ENCODE measurements around the gene HLA-DMB.

DNA sequence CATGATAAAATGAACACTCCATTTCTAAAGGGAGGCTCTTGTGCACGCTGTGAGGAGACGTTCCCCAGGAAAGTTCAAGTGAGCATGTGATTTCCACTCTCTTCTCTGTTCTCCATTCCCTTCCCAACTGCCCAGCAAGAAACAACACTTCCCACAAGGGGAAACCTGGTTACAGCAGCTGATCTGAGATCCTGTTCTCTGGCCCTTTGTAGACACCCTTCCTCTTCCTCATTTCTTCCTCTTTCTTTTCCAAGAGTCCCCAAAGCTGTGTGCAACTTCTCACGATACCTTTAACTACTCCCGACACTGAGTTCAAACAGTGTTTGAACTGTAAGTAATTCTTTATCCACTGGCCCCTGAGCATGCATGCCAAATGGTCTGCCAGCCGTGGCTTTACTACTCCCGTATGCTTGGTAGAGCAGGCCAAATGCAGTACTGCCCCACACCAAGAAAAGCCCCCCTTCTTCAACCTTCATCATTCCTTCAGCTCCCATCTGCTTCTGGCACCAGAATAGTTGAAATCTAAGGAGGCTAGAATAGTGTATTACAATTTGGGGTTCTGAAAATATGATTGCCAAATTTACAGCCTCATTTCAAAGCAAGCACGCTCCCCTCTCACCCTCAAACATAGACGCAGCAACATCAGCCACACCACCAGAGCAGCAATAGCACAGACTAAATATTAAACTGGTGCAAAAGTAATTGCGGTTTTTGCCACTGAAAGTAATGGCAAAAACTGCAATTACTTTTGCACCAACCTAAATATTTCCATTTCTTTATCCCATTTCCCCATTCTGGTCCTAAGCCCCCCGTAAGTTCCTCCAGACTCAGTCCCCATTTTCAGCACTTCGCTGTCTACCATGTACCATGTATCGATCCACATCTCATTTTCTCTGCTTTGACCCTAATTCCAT lies 4.3 kb downstream of the HLA-DMB start:
- TF ChIP-seq, protein P1, sequence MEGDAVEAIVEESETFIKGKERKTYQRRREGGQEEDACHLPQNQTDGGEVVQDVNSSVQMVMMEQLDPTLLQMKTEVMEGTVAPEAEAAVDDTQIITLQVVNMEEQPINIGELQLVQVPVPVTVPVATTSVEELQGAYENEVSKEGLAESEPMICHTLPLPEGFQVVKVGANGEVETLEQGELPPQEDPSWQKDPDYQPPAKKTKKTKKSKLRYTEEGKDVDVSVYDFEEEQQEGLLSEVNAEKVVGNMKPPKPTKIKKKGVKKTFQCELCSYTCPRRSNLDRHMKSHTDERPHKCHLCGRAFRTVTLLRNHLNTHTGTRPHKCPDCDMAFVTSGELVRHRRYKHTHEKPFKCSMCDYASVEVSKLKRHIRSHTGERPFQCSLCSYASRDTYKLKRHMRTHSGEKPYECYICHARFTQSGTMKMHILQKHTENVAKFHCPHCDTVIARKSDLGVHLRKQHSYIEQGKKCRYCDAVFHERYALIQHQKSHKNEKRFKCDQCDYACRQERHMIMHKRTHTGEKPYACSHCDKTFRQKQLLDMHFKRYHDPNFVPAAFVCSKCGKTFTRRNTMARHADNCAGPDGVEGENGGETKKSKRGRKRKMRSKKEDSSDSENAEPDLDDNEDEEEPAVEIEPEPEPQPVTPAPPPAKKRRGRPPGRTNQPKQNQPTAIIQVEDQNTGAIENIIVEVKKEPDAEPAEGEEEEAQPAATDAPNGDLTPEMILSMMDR (IDR thresholded peaks at IDR 0.05) = no peak
- no peak for TF ChIP-seq POLR2AphosphoS5 (IDR thresholded peaks at IDR 0.05)
- no peak for TF ChIP-seq EP300 (IDR thresholded peaks at IDR 0.05)
